ENCODE measurements around the gene TTLL6. TPM values are rescaled to one million over a fixed set of nuclear protein-coding genes. Genes with fewer than 3 reads are reported as not detected.

Gene TTLL6
- polyA plus RNA-seq, 1 donor from 2014 or later: not detected

- Histone ChIP-seq H3K79me2 (replicated peaks; ENCODE audit: insufficient read depth, low read length) (no peaks in the 10 kb centered on the region), H3K4me3 (ENCODE audit: low read length) (peak within 1 kb of the TSS; percentile 67), H3K4me2 (ENCODE audit: low read length) (no peak within 1 kb of the TSS), H3F3A (ENCODE audit: insufficient read depth, low read length, poor library complexity, severe bottlenecking) (no peaks in the 10 kb centered on the region), H3K9me2 (ENCODE audit: insufficient read depth, low read length) (no peaks in the 10 kb centered on the region), H3K9me3 (ENCODE audit: low read length) (peaks cover 4% of the 10 kb centered on the region), H4K20me1 (ENCODE audit: insufficient read depth) (no peaks in the 10 kb centered on the region), H3K9ac (ENCODE audit: low read length) (peak within 1 kb of the TSS; percentile 23), H3K27ac (ENCODE audit: low read length) (no peak within 1 kb of the TSS), H3K36me3 (ENCODE audit: insufficient read depth, low read length) (no peaks in the 10 kb centered on the region), H3K27me3 (ENCODE audit: insufficient read depth, low read depth, low read length) (peaks cover 100% of the 10 kb centered on the region), H2AFZ (ENCODE audit: low read depth, low read length) (no peak within 1 kb of the TSS)
- TF ChIP-seq EZH2 (IDR thresholded peaks at IDR 0.05; ENCODE audit: borderline replicate concordance, insufficient read depth, low read length, poor library complexity, severe bottlenecking) (peak; percentile 38), EP300 (conservative IDR thresholded peaks at IDR 0.05; ENCODE audit: poor library complexity, severe bottlenecking) (no peak)
Measured at GRCh38 chr17:48728232-48729231, 88.5 kb downstream of the TTLL6 start, which contains the start of gene HOXB13. Gene HOXB13, minus strand, starts transcription at chr17:48728750. Its CDS starts 157 bp downstream, at chr17:48728593.

GRCh38 chr17:48727415-48728175, 89.4 kb downstream of the TTLL6 start:
- H3K36me3 ChIP-seq (ENCODE audit: insufficient read depth, low read length): no peaks in the 10 kb centered on the region
- no peaks in the 10 kb centered on the region for H3K9me2 ChIP-seq (ENCODE audit: insufficient read depth, low read length)
- no peak overlapping the region for H3K4me2 ChIP-seq (ENCODE audit: low read length)
- H3K9me3 ChIP-seq (ENCODE audit: low read length): peaks cover 4% of the 10 kb centered on the region
- H3K27me3 ChIP-seq (ENCODE audit: insufficient read depth, low read depth, low read length): peaks cover 100% of the 10 kb centered on the region
- no peaks in the 10 kb centered on the region for H3F3A ChIP-seq (ENCODE audit: insufficient read depth, low read length, poor library complexity, severe bottlenecking)
- no peak overlapping the region for H3K9ac ChIP-seq (ENCODE audit: low read length)
- H4K20me1 ChIP-seq (ENCODE audit: insufficient read depth): no peaks in the 10 kb centered on the region
- H3K79me2 ChIP-seq (replicated peaks; ENCODE audit: insufficient read depth, low read length): no peaks in the 10 kb centered on the region
- H3K4me3 ChIP-seq (ENCODE audit: low read length): peak overlapping the region; percentile 67
- no peak overlapping the region for H3K27ac ChIP-seq (ENCODE audit: low read length)
- no peak for TF ChIP-seq MXI1 (conservative IDR thresholded peaks at IDR 0.05; ENCODE audit: poor library complexity, severe bottlenecking)
- TF ChIP-seq SMC3 (conservative IDR thresholded peaks at IDR 0.05; ENCODE audit: poor library complexity): no peak
- TF ChIP-seq EZH2 (IDR thresholded peaks at IDR 0.05; ENCODE audit: borderline replicate concordance, insufficient read depth, low read length, poor library complexity, severe bottlenecking): no peak
- no peak for TF ChIP-seq EP300 (conservative IDR thresholded peaks at IDR 0.05; ENCODE audit: poor library complexity, severe bottlenecking)
- TF ChIP-seq TAF1 (IDR thresholded peaks at IDR 0.05; ENCODE audit: low read depth): no peak
- TF ChIP-seq REST (IDR thresholded peaks at IDR 0.05; ENCODE audit: borderline replicate concordance): no peak
- no peak for TF ChIP-seq CTCF (IDR thresholded peaks at IDR 0.05; ENCODE audit: poor library complexity, severe bottlenecking)
- TF ChIP-seq RAD21 (conservative IDR thresholded peaks at IDR 0.05): no peak
- TF ChIP-seq POLR2AphosphoS5 (IDR thresholded peaks at IDR 0.05): no peak
- no peak overlapping the region for H2AFZ ChIP-seq (ENCODE audit: low read depth, low read length)
